ENCODE data around the gene SLC47A2.

SLC47A2 gene

GRCh38 chr17:19727501-19728078, 11.2 kb upstream of the SLC47A2 start:
- H3K4me3 ChIP-seq (replicated peaks; ENCODE audit: low read depth, low read length) = no peak overlapping the region
- no peak for TF ChIP-seq CTCF (IDR thresholded peaks at IDR 0.05; ENCODE audit: insufficient read depth, low read length, poor library complexity, severe bottlenecking)
- no peak for DNase-seq (ENCODE audit: extremely low read depth, insufficient read length)
- H3K27me3 ChIP-seq (replicated peaks; ENCODE audit: control insufficient read depth, insufficient read depth, low read length) = no peaks in the 10 kb centered on the region; the same call in 1 of the 2 replicates
- H3K36me3 ChIP-seq (ENCODE audit: control insufficient read depth, insufficient read depth, low read length) = no peaks in the 10 kb centered on the region

GRCh38 chr17:19726631-19727376, 10.4 kb upstream of the SLC47A2 start:
- Histone ChIP-seq H3K36me3 (ENCODE audit: control insufficient read depth, insufficient read depth, low read length) (no peaks in the 10 kb centered on the region), H3K4me3 (replicated peaks; ENCODE audit: low read depth, low read length) (no peak overlapping the region), H3K27me3 (replicated peaks; ENCODE audit: control insufficient read depth, insufficient read depth, low read length) (no peaks in the 10 kb centered on the region; the same call in 1 of the 2 replicates)
- DNase-seq (ENCODE audit: extremely low read depth, insufficient read length) = no peak
- TF ChIP-seq CTCF (IDR thresholded peaks at IDR 0.05; ENCODE audit: insufficient read depth, low read length, poor library complexity, severe bottlenecking) = no peak

DNA sequence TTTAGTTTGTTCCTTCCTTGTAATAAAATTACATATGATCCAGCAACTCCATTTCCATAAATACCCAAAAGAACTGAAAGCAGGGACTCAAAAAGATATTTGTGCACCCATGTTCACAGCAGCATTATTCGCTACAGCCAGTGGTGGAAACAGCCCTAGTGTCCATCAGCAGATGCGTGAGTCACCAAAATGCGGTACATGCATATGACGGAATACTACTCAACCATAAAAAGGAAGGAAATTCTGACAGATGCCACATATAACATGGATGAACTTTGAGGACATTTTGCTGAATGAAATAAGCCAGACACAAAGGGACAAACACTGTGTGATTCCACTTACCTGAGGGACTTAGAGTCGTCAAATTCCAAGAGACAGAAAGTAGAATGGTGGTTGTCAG, 9.1 kb upstream of the SLC47A2 start:
- H3K36me3 ChIP-seq (ENCODE audit: control insufficient read depth, insufficient read depth, low read length) = no peaks in the 10 kb centered on the region
- H3K4me3 ChIP-seq (replicated peaks; ENCODE audit: low read depth, low read length) = no peak overlapping the region
- H3K27me3 ChIP-seq (replicated peaks; ENCODE audit: control insufficient read depth, insufficient read depth, low read length) = no peaks in the 10 kb centered on the region; the same call in 1 of the 2 replicates
- DNase-seq (ENCODE audit: extremely low read depth, insufficient read length) = no peak
- no peak for TF ChIP-seq CTCF (IDR thresholded peaks at IDR 0.05; ENCODE audit: insufficient read depth, low read length, poor library complexity, severe bottlenecking)

- Histone ChIP-seq H3K36me3 (ENCODE audit: control insufficient read depth, insufficient read depth, low read length) (no peaks in the 10 kb centered on the region), H3K4me3 (replicated peaks; ENCODE audit: low read depth, low read length) (no peak overlapping the region; the same call in 1 of the 2 replicates), H3K27me3 (replicated peaks; ENCODE audit: control insufficient read depth, insufficient read depth, low read length) (no peaks in the 10 kb centered on the region; the same call in 1 of the 2 replicates)
- TF ChIP-seq CTCF (IDR thresholded peaks at IDR 0.05; ENCODE audit: insufficient read depth, low read length, poor library complexity, severe bottlenecking) = no peak
- DNase-seq (ENCODE audit: extremely low read depth, insufficient read length) = no peak
These were observed 8.4 kb upstream of the SLC47A2 start for GRCh38 chr17:19724501-19725420.

- Histone ChIP-seq H3K4me3 (replicated peaks; ENCODE audit: low read depth, low read length) (no peak overlapping the region), H3K27me3 (replicated peaks; ENCODE audit: control insufficient read depth, insufficient read depth, low read length) (no peaks in the 10 kb centered on the region; the same call in 1 of the 2 replicates), H3K36me3 (ENCODE audit: control insufficient read depth, insufficient read depth, low read length) (no peaks in the 10 kb centered on the region)
- no peak for DNase-seq (ENCODE audit: extremely low read depth, insufficient read length)
- no peak for TF ChIP-seq CTCF (IDR thresholded peaks at IDR 0.05; ENCODE audit: insufficient read depth, low read length, poor library complexity, severe bottlenecking)
These were observed 7.6 kb upstream of the SLC47A2 start for GRCh38 chr17:19723964-19724363.

Measured in GM06990 (cell line).